HG03103 (cell line): ENCODE results near the gene EXTL2.
A peak's percentile ranks its signal among the peaks of the same experiment; 100 is the strongest.
"Not testable (repeated sequence)": the region's sequence is repeated elsewhere in the genome, so short reads cannot be mapped to it uniquely, and the experiment has no call there.

Experiments used
- ATAC-seq: cut with Tn5 transposase; IDR thresholded peaks from one replicate; pipeline ENCODE4 v1.9.1; 2021; ENCODE audit warnings: low read depth; ENCODE audit not compliant: unreplicated experiment

EXTL2 gene

GRCh38 chr1:100903777-100904176 is 9.1 kb upstream of the EXTL2 start:
- no peak for ATAC-seq

DNA sequence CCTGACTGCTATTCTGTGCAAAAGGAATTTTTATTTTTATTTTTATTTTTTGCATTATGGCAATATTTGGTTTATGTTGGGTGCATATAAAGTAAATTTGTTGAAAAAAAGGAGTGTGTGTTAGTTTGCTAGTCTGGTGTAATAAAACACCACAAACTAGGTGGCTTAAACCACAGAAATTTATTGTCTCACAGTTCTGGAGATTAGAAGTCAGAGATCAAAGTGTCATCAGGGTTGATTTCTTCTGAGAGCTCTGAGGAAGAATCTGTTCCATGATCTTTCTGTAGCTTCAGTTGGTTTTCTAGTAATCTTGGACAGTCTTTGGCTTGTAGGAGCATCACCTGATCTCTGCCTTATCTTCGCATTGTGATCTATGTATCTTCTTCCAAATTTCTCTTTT is 7.7 kb upstream of the EXTL2 start:
- ATAC-seq = no peak

GRCh38 chr1:100896481-100896982 is 1.9 kb upstream of the EXTL2 start:
- peak; percentile 27 for ATAC-seq

DNA sequence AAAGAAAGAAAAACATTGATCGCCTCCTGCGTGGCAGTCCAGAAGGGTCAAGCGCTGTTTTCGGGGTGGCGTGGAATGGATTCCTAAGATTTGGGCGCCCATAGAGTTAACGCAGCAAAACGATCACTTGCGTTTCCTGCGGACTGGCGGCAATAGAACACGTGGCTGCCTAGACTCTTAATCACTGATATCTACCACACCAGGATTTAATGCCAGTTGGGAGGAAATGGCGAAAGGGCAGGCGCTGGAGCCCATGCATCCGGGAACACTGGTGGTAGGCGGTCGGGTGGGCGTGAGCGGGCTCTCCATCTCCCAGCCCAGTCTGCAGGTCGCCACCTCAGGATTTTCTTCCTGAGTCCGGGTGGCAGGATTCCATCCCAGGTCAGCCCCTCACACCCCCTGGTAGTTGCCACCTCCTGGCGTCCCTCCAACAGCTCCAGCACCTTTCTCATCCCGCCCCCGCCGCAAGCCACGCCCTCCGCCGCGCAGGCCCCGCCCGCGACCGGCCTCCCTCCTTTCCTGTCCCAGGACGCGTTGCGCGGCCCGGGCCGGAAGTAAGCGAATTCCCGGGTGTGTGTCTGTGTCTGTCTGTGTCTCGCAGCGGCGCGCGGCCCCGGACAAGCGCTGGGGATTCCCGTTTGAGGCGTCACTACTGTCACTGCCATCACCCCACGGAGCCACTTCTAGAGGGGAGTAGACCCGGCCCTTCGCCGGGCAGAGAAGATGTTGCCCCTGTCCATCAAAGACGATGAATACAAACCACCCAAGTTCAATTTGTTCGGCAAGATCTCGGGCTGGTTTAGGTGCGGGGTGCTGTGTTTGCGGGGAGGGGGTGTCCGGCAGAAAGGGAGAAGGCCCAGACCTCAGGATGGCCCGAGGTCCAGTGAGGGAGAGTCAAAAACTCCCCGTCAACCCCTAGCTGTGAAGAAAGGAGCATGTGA is 1.2 kb upstream of the EXTL2 start, which contains the start of gene SLC30A7:
SLC30A7 (plus strand) TSS at position 551 of the 941 bp plus-strand sequence; CDS start at position 724, 173 bp downstream.
- ATAC-seq = peak; percentile 70

DNA sequence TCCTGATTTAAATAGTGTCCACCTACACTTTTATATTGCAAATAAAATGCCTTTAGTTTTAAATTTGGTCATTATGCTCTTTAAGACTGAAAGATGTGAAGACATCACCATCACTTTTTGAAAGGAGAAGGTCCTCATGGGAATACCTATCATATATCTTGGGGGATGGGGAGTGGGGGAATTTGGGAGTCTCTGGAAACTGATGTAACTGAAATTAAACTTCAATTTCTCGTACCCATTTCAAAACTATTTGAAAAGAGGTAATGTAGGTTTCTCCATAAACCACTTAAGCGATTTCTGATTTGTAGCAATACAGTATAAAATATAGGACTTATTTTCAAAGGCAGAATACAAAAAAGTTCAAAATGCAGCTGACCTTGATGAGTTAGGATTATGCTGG is 924 bp downstream of the EXTL2 start:
- no peak for ATAC-seq

DNA sequence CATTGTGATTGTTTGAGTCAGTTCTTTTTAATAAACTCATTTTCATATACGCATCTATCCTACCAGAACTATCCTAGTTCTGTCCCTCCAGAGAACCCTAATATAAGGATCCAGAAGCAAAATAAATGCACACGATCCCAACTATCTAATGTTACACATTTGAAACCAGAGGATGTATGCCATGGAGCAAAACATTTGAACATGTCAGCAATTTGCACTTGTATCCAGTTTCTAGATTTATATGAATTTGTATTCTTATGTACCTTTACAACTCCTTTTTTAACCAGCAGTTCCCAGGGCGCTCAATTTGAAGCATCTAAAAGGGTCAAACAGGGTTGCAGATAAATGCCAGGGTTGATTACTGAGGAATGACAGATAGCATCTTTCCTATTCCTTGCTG is 2.1 kb downstream of the EXTL2 start:
- no peak for ATAC-seq

DNA sequence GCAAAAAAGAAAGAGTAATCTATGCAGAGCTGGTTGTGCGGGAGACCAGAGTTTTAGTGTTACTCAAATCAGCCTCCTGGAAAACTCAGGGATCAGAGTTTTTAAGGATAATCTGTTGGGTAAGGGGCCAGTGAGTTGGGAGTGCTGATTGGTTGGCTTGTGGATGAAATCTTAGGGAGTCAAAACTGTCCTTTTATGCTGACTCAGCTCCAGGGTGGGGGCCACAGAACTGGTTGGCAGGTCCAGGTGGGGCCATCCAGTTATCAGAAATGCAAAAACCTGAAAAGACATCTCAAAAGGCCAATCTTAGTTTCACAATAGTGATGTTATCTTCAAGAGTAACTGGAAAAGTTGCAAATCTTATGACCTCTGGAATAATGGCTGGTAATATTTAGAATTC is 3.3 kb downstream of the EXTL2 start:
- no peak for ATAC-seq

GRCh38 chr1:100889869-100890482 is 4.7 kb downstream of the EXTL2 start:
- not testable (repeated sequence) for ATAC-seq

DNA sequence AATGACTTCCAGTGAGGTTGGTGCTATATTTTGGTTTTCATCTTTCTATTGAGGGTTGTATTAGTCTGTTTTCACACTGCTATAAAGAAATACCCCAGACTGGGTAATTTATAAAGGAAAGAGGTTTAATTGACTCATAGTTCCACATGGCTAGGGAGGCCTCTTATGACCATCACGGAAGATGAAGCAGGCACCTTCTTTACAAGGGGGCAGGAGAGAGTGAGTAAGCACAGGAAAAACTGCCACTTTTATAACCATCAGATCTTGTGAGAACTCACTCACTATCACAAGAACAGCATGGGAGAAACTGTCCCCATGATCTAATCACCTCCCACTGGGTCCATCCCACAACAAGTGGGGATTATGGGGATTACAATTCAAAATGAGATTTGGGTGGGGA is 5.6 kb downstream of the EXTL2 start:
- ATAC-seq = not testable (repeated sequence)

DNA sequence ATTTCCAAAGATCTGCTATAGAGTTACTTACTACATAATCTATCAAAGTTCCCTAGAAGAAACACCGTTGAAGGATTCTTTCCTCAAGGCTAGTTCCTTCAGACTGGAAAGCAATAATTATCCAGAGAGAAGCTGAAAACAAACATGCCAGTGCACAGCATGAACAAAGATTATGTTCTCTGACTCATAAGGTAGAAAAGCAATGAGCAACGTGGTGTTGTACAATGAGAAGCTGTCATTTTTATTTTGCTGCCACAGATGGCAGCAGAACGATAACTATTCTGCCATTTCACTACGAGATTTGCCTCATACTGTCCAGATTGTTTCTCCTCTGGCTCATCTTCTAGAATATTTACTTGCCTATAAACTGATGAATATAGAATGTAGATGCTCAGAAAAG is 10.7 kb downstream of the EXTL2 start:
- ATAC-seq = no peak

DNA sequence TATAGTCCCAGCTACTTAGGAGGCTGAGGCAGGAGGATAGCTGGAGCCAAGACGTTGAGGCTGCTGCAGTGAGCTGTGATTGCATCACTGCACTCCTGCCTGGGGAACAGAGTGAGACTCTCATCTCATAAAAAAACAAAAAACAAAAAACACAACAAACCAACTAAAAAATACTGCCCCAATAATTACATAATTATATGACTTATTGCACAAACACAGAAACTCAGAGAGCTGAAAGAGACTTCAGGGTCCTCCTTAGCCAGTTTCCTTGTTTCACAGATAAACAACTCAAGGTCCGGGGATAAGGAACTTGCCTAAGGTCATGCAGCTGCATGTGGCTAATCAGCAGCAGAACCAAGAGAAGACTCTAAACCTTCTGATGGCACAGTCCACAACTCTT is 11.9 kb downstream of the EXTL2 start:
- no peak for ATAC-seq

GRCh38 chr1:100881687-100882086 is 13.0 kb downstream of the EXTL2 start:
- ATAC-seq = no peak

- no peak for ATAC-seq
These were observed 15.2 kb downstream of the EXTL2 start for GRCh38 chr1:100879422-100879821.

- no peak for ATAC-seq
These were observed 18.4 kb downstream of the EXTL2 start for GRCh38 chr1:100876291-100876690.

- no peak for ATAC-seq
These were observed 19.4 kb downstream of the EXTL2 start for GRCh38 chr1:100875228-100875627.

DNA sequence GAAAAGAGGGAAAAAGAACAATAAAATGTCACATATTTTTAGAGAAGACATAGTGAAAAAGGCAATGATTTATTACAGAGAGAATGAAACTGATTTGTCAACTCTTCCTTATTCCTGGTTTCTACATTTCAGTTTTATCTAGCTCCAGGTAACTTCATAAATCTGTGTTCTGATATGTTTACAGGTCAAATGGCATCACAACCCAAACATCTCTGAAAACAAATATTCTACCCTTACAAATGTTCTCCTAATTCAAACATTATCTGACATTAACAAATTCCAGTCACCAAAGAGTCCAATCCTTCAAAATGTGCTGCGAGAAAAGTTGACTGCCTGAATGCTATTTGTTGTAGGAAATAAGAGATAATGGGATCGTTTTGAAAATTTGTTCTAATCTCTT is 20.2 kb downstream of the EXTL2 start:
- no peak for ATAC-seq

- no peak for ATAC-seq
These were observed 24.6 kb downstream of the EXTL2 start for GRCh38 chr1:100869996-100870395.

- no peak for ATAC-seq
These were observed 26.2 kb downstream of the EXTL2 start for GRCh38 chr1:100868364-100868995.

- no peak for ATAC-seq
These were observed 27.8 kb downstream of the EXTL2 start for GRCh38 chr1:100866901-100867206.

DNA sequence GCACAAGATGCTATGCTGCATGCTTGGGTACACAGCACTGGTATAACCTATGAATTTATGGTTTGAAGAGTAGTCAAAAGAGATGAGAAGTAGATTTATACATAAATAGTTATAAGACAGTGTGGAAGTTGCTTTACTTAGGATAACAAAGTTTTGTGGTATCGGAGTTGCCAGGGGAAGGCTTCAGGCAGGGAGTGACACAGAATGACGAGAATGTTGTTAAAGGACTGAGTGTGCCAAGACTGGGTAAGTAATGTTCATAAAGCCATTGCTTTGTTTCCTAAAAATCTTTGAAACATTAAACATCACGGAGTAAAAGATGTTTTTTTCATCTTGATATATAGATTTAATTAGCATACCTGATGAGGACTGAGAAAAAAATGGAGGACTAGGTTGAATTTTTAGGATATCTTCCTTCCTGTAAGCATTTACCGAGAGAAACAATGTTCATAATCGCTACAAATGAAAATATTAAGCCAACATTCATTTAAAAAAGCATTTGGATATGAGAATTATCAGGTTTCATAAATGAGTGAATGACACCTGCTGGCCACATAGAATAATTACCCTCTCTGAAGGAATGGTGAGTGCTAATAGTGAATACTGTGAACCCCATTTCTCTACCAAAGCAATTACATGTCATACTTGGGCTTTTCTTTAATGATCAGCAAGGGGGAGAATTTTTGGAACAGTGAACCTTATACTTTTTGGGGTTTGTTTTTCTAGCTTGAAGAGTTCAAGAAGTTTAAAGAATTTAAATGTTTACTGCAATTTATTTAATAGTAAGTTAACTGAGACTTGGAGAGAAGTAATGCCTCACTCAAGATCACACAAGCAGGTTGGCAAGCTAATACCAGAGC is 28.4 kb downstream of the EXTL2 start:
- ATAC-seq = no peak
